Endodermal cell (in vitro differentiated cells): ENCODE measurements around the gene BUB1B. TPM values are rescaled to one million over a fixed set of nuclear protein-coding genes. Genes with fewer than 3 reads are reported as not detected.

ENCODE experiments used
- DNase-seq: peaks from one replicate; pipeline ENCODE4 v3.0.0-alpha.2; 2017
- H3K27ac ChIP-seq: 2 replicates; pipeline ENCODE4 v1.5.1; 2013; ENCODE audit warnings: mild to moderate bottlenecking, low read depth, low read length, moderate library complexity
- H3K27me3 ChIP-seq: 2 replicates; pipeline ENCODE4 v1.6.1; 2013; ENCODE audit warnings: mild to moderate bottlenecking, low read length, moderate library complexity; ENCODE audit not compliant: insufficient read depth, control insufficient read depth, poor library complexity, severe bottlenecking
- H3K36me3 ChIP-seq: 2 replicates; pipeline ENCODE4 v1.7.0; 2013; ENCODE audit warnings: mild to moderate bottlenecking, low read length, moderate library complexity; ENCODE audit not compliant: control insufficient read depth, insufficient read depth
- H3K4me1 ChIP-seq: one replicate; pipeline ENCODE4 v1.7.0; 2013; ENCODE audit warnings: low read length; ENCODE audit not compliant: control insufficient read depth, insufficient read depth
- H3K4me3 ChIP-seq: 2 replicates; pipeline ENCODE4 v1.5.1; 2013; ENCODE audit warnings: mild to moderate bottlenecking, low read length, moderate library complexity
- H3K9ac ChIP-seq: 2 replicates; pipeline ENCODE4 v1.6.1; 2013; ENCODE audit warnings: mild to moderate bottlenecking, low read length, moderate library complexity; ENCODE audit not compliant: poor library complexity, severe bottlenecking; ENCODE audit errors: extremely low read depth
- H3K9me3 ChIP-seq: 2 replicates; pipeline ENCODE4 v1.6.1; 2013; ENCODE audit warnings: mild to moderate bottlenecking, low read length, moderate library complexity; ENCODE audit not compliant: control insufficient read depth
- H3K27ac Mint-ChIP-seq: 2 replicates; pipeline ENCODE4 v1.8.0; 2020; ENCODE audit warnings: mixed read lengths
- H3K27me3 Mint-ChIP-seq: 2 replicates; pipeline ENCODE4 v1.8.0; 2021; ENCODE audit warnings: mild to moderate bottlenecking, mixed read lengths; ENCODE audit not compliant: insufficient read depth
- H3K36me3 Mint-ChIP-seq: 2 replicates; pipeline ENCODE4 v1.8.0; 2020; ENCODE audit warnings: low read depth, mixed read lengths
- H3K4me1 Mint-ChIP-seq: 2 replicates; pipeline ENCODE4 v1.8.0; 2020; ENCODE audit warnings: mixed read lengths
- H3K4me3 Mint-ChIP-seq: 2 replicates; pipeline ENCODE4 v1.8.0; 2020; ENCODE audit warnings: mild to moderate bottlenecking, moderate library complexity, mixed read lengths
- H3K9me3 Mint-ChIP-seq: 2 replicates; pipeline ENCODE4 v1.8.0; 2020; ENCODE audit warnings: mild to moderate bottlenecking, mixed read lengths
- WGBS, 2 experiments: methylation state at CpG; one replicate each; pipeline versions ENCODE4 v1.1.5 to v1.1.7; 2013; ENCODE audit warnings: missing lambda C conversion rate in 2 of 2, mixed read lengths in 1 of 2; ENCODE audit not compliant: insufficient coverage in 1 of 2, insufficient read length in 1 of 2; 5-methylcytosine and 5-hydroxymethylcytosine counted together
- total RNA-seq, 2 donors: library from RNA; stranded (reverse); fragmentation: NEBNext Ultra II Directional in 1 of 2; extraction: Animal tissue kit (Norgen Biotek cat#: 25700) in 1 of 2; gene quantifications; 2 replicates in 1 of 2; 3 replicates in 1 of 2; pipeline ENCODE4 v1.2.1, GENCODE V29; 2021
- TF ChIP-seq, protein P1 (sequence below): fragments of 200-600 bp; sonication (generic); conservative IDR thresholded peaks from 2 replicates; pipeline ENCODE4 v1.5.0; 2021; ENCODE audit warnings: antibody characterized with exemption, mild to moderate bottlenecking

BUB1B gene
- total RNA-seq, 2 donors from 2014 or later = 58.6 to 108 TPM

DNA sequence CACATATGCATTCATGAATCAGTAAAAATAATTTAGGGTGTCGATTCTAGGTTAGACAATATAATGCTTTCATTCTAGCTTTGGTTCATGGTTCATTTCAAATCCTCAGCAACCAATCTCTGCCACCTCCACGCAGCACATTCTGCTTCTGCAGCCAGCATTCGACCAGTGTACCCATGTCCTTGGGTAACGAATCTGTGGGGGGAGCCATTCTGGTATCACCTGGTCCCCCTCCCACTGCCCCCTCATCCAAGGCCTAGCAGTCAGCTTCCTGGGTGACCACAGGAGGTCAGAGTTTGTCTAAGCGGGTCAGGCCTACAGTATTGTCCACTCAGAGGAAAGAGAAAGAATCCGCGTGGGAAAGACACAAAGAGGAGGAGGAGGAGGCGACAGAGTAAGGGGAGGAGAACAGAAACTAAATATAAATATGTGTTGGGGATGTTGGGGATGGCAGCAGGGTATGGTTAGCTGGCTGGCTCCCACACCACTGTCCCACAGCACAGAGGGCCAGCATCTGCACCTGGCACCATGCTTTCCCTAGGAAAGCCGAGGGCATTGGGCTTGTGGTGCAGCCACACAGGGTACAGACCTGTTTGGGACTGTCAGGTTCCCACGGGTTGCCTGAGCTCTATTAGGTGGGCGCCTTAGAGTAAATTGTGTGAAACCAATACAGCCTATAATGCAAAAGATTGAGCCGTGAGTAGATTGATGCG lies 90.1 kb downstream of the BUB1B start:
- H3K36me3 ChIP-seq = no peaks in the 10 kb centered on the region
- H3K27me3 ChIP-seq = peaks cover 67% of the 10 kb centered on the region
- Mint-ChIP-seq H3K27me3 (peaks cover 51% of the 10 kb centered on the region), H3K36me3 (no peaks in the 10 kb centered on the region), H3K4me3 (no peak overlapping the region), H3K27ac (no peak overlapping the region), H3K4me1 (peaks cover 8% of the 10 kb centered on the region), H3K9me3 (no peaks in the 10 kb centered on the region)
- no peaks in the 10 kb centered on the region for H3K9me3 ChIP-seq
- H3K9ac ChIP-seq = no peak overlapping the region
- H3K4me1 ChIP-seq = no peaks in the 10 kb centered on the region
- no peak overlapping the region for H3K27ac ChIP-seq
- TF ChIP-seq, protein P1, sequence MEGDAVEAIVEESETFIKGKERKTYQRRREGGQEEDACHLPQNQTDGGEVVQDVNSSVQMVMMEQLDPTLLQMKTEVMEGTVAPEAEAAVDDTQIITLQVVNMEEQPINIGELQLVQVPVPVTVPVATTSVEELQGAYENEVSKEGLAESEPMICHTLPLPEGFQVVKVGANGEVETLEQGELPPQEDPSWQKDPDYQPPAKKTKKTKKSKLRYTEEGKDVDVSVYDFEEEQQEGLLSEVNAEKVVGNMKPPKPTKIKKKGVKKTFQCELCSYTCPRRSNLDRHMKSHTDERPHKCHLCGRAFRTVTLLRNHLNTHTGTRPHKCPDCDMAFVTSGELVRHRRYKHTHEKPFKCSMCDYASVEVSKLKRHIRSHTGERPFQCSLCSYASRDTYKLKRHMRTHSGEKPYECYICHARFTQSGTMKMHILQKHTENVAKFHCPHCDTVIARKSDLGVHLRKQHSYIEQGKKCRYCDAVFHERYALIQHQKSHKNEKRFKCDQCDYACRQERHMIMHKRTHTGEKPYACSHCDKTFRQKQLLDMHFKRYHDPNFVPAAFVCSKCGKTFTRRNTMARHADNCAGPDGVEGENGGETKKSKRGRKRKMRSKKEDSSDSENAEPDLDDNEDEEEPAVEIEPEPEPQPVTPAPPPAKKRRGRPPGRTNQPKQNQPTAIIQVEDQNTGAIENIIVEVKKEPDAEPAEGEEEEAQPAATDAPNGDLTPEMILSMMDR = no peak
- DNase-seq = no peak
- WGBS, 2 experiments = 89 to 93% methylated on average over 7 to 13 of the region's 13 CpGs
- H3K4me3 ChIP-seq = no peak overlapping the region

DNA sequence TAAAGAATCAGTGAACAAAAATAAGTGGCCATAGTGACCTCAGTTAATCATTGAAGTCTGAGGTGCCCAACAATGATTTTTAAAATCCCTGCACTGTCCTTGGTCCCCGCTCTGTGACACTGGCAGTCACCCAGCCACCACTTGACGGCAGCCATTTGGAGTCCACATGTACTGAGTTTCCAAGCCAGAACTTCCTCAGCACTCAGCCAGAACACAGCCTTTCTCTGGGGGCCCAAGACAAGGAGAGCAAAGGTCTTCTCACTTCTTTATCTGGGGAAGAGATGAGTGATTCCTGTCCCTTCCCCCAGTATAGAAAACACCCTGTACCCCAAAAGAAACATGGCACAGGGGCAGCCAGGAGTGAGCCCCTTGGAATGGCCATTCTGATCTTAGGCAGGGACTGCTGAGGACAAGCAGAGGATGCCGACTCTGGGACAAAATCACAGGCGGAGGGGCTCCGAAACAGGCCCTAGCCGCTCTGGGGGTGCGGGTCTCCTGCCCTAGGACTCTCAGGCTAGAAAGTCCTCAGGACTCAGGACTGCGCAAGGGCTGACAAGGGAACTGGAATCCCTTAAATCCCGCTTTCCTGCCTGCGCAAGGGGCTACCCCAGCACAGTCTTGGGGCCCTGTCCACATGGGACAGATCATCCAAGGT lies 90.7 kb downstream of the BUB1B start:
- Mint-ChIP-seq H3K4me1 (peaks cover 8% of the 10 kb centered on the region), H3K36me3 (no peaks in the 10 kb centered on the region), H3K9me3 (no peaks in the 10 kb centered on the region), H3K27ac (no peak overlapping the region), H3K4me3 (peak overlapping the region; percentile 64), H3K27me3 (peaks cover 51% of the 10 kb centered on the region)
- H3K36me3 ChIP-seq = no peaks in the 10 kb centered on the region
- peaks cover 67% of the 10 kb centered on the region for H3K27me3 ChIP-seq
- no peaks in the 10 kb centered on the region for H3K9me3 ChIP-seq
- H3K27ac ChIP-seq = no peak overlapping the region
- no peaks in the 10 kb centered on the region for H3K4me1 ChIP-seq
- WGBS, 2 experiments = 92 to 96% methylated on average over 10 of the region's 10 CpGs
- H3K9ac ChIP-seq = no peak overlapping the region
- no peak overlapping the region for H3K4me3 ChIP-seq
- TF ChIP-seq, protein P1 = no peak
- DNase-seq = no peak

DNA sequence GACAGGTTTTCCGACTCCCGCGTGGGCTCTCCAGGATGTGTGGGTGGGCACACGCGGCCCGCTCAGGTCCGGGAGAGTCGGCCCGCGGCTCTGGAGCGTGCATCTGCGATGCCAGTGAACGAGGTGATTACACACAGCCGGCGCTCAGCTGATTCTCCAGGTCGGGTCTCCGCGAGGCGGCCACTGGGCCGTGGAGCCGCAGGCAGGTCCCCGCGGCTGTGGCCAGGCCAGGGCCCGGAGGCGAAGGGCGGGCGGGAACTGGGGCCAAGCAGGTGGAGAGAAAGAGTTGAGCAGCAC lies 91.2 kb downstream of the BUB1B start:
- no peak overlapping the region for H3K27ac Mint-ChIP-seq
- H3K27me3 ChIP-seq = peaks cover 67% of the 10 kb centered on the region
- DNase-seq = no peak

More for the DNA sequence above, 91.2 kb downstream of the BUB1B start:
- Mint-ChIP-seq H3K27me3 (peaks cover 48% of the 10 kb centered on the region), H3K4me3 (peak overlapping the region; percentile 64), H3K9me3 (no peaks in the 10 kb centered on the region), H3K4me1 (peaks cover 8% of the 10 kb centered on the region), H3K36me3 (no peaks in the 10 kb centered on the region)
- WGBS, 2 experiments = 64 to 72% methylated on average over 18 to 27 of the region's 27 CpGs
- TF ChIP-seq, protein P1 = no peak
- no peak overlapping the region for H3K9ac ChIP-seq
- H3K36me3 ChIP-seq = no peaks in the 10 kb centered on the region
- H3K4me3 ChIP-seq = peak overlapping the region; percentile 74
- no peaks in the 10 kb centered on the region for H3K9me3 ChIP-seq
- no peaks in the 10 kb centered on the region for H3K4me1 ChIP-seq
- no peak overlapping the region for H3K27ac ChIP-seq
